Activated CD4-positive, alpha-beta T cell treated with anti-CD3 and anti-CD28 coated beads for 48 hours (primary cell): Measurements from ENCODE around the gene GRP.

Experiments used
- DNase-seq: peaks from one replicate; pipeline ENCODE4 v3.0.0-alpha.2; 2020

GRP gene

GRCh38 chr18:59268127-59268720 is 48.3 kb downstream of the GRP start:
- DNase-seq: no peak

GRCh38 chr18:59268721-59269562 is 49.0 kb downstream of the GRP start:
- peak; percentile 71 for DNase-seq

- DNase-seq: no peak
These were observed 49.7 kb downstream of the GRP start for GRCh38 chr18:59269563-59270119.

- DNase-seq: no peak
These were observed 50.8 kb downstream of the GRP start for GRCh38 chr18:59270689-59271257.

- DNase-seq: no peak
These were observed 51.8 kb downstream of the GRP start for GRCh38 chr18:59271606-59272220.

- no peak for DNase-seq
These were observed 52.4 kb downstream of the GRP start for GRCh38 chr18:59272221-59272888.

- DNase-seq: peak; percentile 59
These were observed 53.2 kb downstream of the GRP start, which contains the start of gene RAX for GRCh38 chr18:59272891-59273758. Gene RAX (minus strand): TSS chr18:59273454. CDS start chr18:59273206, 248 bp downstream.

GRCh38 chr18:59273759-59274532 is 54.0 kb downstream of the GRP start:
- DNase-seq: no peak

- DNase-seq: no peak
These were observed 54.6 kb downstream of the GRP start for GRCh38 chr18:59274533-59274928.

- no peak for DNase-seq
These were observed 55.5 kb downstream of the GRP start for GRCh38 chr18:59275406-59275949.

- no peak for DNase-seq
These were observed 56.1 kb downstream of the GRP start for GRCh38 chr18:59276047-59276446.

GRCh38 chr18:59278793-59279192 is 58.8 kb downstream of the GRP start:
- no peak for DNase-seq

- no peak for DNase-seq
These were observed 59.2 kb downstream of the GRP start for GRCh38 chr18:59279193-59279592.

- no peak for DNase-seq
These were observed 59.8 kb downstream of the GRP start for GRCh38 chr18:59279722-59280121.
